Hepatocyte (in vitro differentiated cells): ENCODE measurements around the gene AVPR2.

Experiments used
- EZH2 ChIP-seq: fragments of 200-600 bp; sonication (generic); IDR thresholded peaks from 2 replicates; pipeline ENCODE4 v1.6.1; 2016; ENCODE audit warnings: antibody characterized with exemption, mild to moderate bottlenecking, borderline replicate concordance
- EZH2phosphoT487 ChIP-seq: fragments of 200-600 bp; sonication (generic); IDR thresholded peaks from one replicate; pipeline ENCODE4 v1.6.1; 2018; ENCODE audit warnings: antibody characterized with exemption, mild to moderate bottlenecking, low read depth, moderate library complexity; ENCODE audit not compliant: unreplicated experiment, severe bottlenecking
- TF ChIP-seq, protein P1 (sequence below): fragments of 200-600 bp; sonication (generic); IDR thresholded peaks from 2 replicates; pipeline ENCODE4 v1.5.1; 2016; ENCODE audit warnings: antibody characterized with exemption, mild to moderate bottlenecking; ENCODE audit not compliant: poor library complexity

DNA sequence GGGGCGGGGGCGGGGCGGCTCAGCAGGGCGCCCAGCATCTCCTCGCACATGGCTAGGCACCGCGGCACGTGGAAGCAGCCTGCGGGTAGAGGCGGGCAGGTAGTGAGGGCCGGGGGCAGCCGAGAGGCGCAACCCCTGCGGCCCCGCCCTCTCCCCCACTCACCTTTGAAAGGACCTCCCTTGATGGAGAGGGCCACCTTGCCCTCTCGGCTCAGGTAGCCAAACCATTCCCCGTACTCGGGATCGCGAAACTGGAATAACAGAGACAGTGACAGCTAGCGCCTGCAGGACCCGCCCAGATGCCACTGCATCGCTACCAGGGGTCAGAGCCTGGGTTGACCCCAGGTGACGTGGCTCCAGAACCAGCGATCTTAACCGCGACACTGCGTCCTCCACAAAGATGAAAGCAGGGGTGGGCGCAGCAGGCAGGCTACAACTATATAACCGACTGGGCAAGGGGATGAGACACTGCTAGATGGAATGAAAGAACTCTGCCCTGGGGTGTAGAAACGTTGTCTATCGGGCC is 30.9 kb downstream of the AVPR2 start:
- TF ChIP-seq EZH2 (no peak), EZH2phosphoT487 (no peak)
- TF ChIP-seq, protein P1, sequence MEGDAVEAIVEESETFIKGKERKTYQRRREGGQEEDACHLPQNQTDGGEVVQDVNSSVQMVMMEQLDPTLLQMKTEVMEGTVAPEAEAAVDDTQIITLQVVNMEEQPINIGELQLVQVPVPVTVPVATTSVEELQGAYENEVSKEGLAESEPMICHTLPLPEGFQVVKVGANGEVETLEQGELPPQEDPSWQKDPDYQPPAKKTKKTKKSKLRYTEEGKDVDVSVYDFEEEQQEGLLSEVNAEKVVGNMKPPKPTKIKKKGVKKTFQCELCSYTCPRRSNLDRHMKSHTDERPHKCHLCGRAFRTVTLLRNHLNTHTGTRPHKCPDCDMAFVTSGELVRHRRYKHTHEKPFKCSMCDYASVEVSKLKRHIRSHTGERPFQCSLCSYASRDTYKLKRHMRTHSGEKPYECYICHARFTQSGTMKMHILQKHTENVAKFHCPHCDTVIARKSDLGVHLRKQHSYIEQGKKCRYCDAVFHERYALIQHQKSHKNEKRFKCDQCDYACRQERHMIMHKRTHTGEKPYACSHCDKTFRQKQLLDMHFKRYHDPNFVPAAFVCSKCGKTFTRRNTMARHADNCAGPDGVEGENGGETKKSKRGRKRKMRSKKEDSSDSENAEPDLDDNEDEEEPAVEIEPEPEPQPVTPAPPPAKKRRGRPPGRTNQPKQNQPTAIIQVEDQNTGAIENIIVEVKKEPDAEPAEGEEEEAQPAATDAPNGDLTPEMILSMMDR = no peak
